WTC11 (cell line): ENCODE results near the gene AKR1D1. TPM values are rescaled to one million over a fixed set of nuclear protein-coding genes. Genes with fewer than 3 reads are reported as not detected.

ENCODE experiments used
- ATAC-seq: fragments of 200-7000 bp; cut with Tn5 transposase; 2 replicates; pipeline ENCODE4 v1.10.0; 2021; ENCODE audit warnings: mild to moderate bottlenecking, moderate library complexity
- CTCF ChIA-PET: fragments of 300-600 bp; sonication (Branson Sonifier 250); formaldehyde crosslinking; loops from one replicate; lab custom pipeline; 2021; ENCODE audit warnings: antibody characterized with exemption; lab: Charles Lee
- POLR2A ChIA-PET: fragments of 350-600 bp; sonication (Branson Sonifier 250); formaldehyde crosslinking; loops from one replicate; lab custom pipeline; 2021; ENCODE audit warnings: antibody characterized with exemption; lab: Charles Lee
- DNase-seq: peaks from one replicate; pipeline ENCODE4 v3.0.0; 2021; ENCODE audit warnings: low spot score
- H3K27ac Mint-ChIP-seq: 2 replicates; pipeline ENCODE4 v1.8.0; 2021; ENCODE audit warnings: mixed read lengths
- H3K27me3 Mint-ChIP-seq: 2 replicates; pipeline ENCODE4 v1.8.0; 2021; ENCODE audit warnings: low read depth, mild to moderate bottlenecking, moderate library complexity, mixed read lengths
- H3K36me3 Mint-ChIP-seq: 2 replicates; pipeline ENCODE4 v1.8.0; 2021; ENCODE audit warnings: mixed read lengths
- H3K4me1 Mint-ChIP-seq: 2 replicates; pipeline ENCODE4 v1.8.0; 2022; ENCODE audit warnings: mixed read lengths
- H3K4me3 Mint-ChIP-seq: 2 replicates; pipeline ENCODE4 v1.8.0; 2021; ENCODE audit warnings: mild to moderate bottlenecking, moderate library complexity, mixed read lengths
- H3K9me3 Mint-ChIP-seq: 2 replicates; pipeline ENCODE4 v1.8.0; 2021; ENCODE audit warnings: mixed read lengths
- ARID4B ChIP-seq: sonication (generic); formaldehyde crosslinking; IDR thresholded peaks from 2 replicates; pipeline ENCODE4 v1.8.0; 2023; ENCODE audit warnings: missing genetic modification reagents, mild to moderate bottlenecking, borderline replicate concordance
- ATF6 ChIP-seq: sonication (generic); formaldehyde crosslinking; IDR thresholded peaks from 2 replicates; pipeline ENCODE4 v1.8.1; 2023; ENCODE audit warnings: mild to moderate bottlenecking, missing genetic modification reagents
- CBFB ChIP-seq: sonication (generic); formaldehyde crosslinking; IDR thresholded peaks from 2 replicates; pipeline ENCODE4 v1.8.1; 2022; ENCODE audit warnings: mild to moderate bottlenecking, low read depth, missing genetic modification reagents
- CREM ChIP-seq: sonication (generic); formaldehyde crosslinking; IDR thresholded peaks from 2 replicates; pipeline ENCODE4 v1.8.1; 2022; ENCODE audit warnings: mild to moderate bottlenecking, missing genetic modification reagents, moderate library complexity
- EMX1 ChIP-seq: fragments of 250-450 bp; sonication (Bioruptor Pico); IDR thresholded peaks from 2 replicates; pipeline ENCODE4 v1.8.0; 2021; ENCODE audit warnings: mild to moderate bottlenecking
- ESRRA ChIP-seq: sonication (generic); formaldehyde crosslinking; IDR thresholded peaks from 2 replicates; pipeline ENCODE4 v1.8.1; 2022; ENCODE audit warnings: mild to moderate bottlenecking, missing genetic modification reagents, borderline replicate concordance
- ETV6 ChIP-seq: sonication (generic); formaldehyde crosslinking; IDR thresholded peaks from 2 replicates; pipeline ENCODE4 v1.8.1; 2022; ENCODE audit warnings: mild to moderate bottlenecking, missing genetic modification reagents
- FOXP4 ChIP-seq: sonication (generic); formaldehyde crosslinking; IDR thresholded peaks from 2 replicates; pipeline ENCODE4 v1.8.0; 2022; ENCODE audit warnings: mild to moderate bottlenecking, missing genetic modification reagents
- GRHL2 ChIP-seq: fragments of 250-450 bp; sonication (Bioruptor Pico); IDR thresholded peaks from 2 replicates; pipeline ENCODE4 v1.8.0; 2022; ENCODE audit warnings: mild to moderate bottlenecking, moderate library complexity; ENCODE audit not compliant: insufficient replicate concordance, severe bottlenecking
- JUN ChIP-seq: sonication (generic); formaldehyde crosslinking; IDR thresholded peaks from 2 replicates; pipeline ENCODE4 v1.8.0; 2023; ENCODE audit warnings: mild to moderate bottlenecking, missing genetic modification reagents
- MXD4 ChIP-seq: fragments of 250-450 bp; sonication (Bioruptor Pico); IDR thresholded peaks from 2 replicates; pipeline ENCODE4 v1.8.0; 2021; ENCODE audit warnings: mild to moderate bottlenecking, moderate library complexity, borderline replicate concordance
- NFATC4 ChIP-seq: fragments of 250-450 bp; sonication (Bioruptor Pico); IDR thresholded peaks from 2 replicates; pipeline ENCODE4 v1.9.0; 2021; ENCODE audit warnings: mild to moderate bottlenecking
- NR1H2 ChIP-seq: sonication (generic); formaldehyde crosslinking; IDR thresholded peaks from 2 replicates; pipeline ENCODE4 v1.9.0; 2021; ENCODE audit warnings: mild to moderate bottlenecking, moderate library complexity, missing genetic modification reagents
- NR2C2 ChIP-seq: sonication (generic); formaldehyde crosslinking; IDR thresholded peaks from 2 replicates; pipeline ENCODE4 v1.8.0; 2022; ENCODE audit warnings: mild to moderate bottlenecking, missing genetic modification reagents
- NR3C1 ChIP-seq: sonication (generic); formaldehyde crosslinking; conservative IDR thresholded peaks from 2 replicates; pipeline ENCODE4 v1.8.1; 2023; ENCODE audit warnings: low read depth, mild to moderate bottlenecking, missing genetic modification reagents
- SMAD3 ChIP-seq: sonication (generic); formaldehyde crosslinking; IDR thresholded peaks from 2 replicates; pipeline ENCODE4 v1.8.0; 2022; ENCODE audit warnings: missing genetic modification reagents, mild to moderate bottlenecking, borderline replicate concordance
- USF2 ChIP-seq: sonication (generic); formaldehyde crosslinking; IDR thresholded peaks from 2 replicates; pipeline ENCODE4 v1.8.1; 2023; ENCODE audit warnings: mild to moderate bottlenecking, missing genetic modification reagents, moderate library complexity
- ZBTB21 ChIP-seq: sonication (generic); formaldehyde crosslinking; IDR thresholded peaks from 2 replicates; pipeline ENCODE4 v1.8.1; 2023; ENCODE audit warnings: mild to moderate bottlenecking, missing genetic modification reagents, borderline replicate concordance
- ZNF121 ChIP-seq: sonication (generic); formaldehyde crosslinking; IDR thresholded peaks from 2 replicates; pipeline ENCODE4 v1.8.0; 2023; ENCODE audit warnings: missing genetic modification reagents
- ZNF138 ChIP-seq: sonication (generic); formaldehyde crosslinking; conservative IDR thresholded peaks from 2 replicates; pipeline ENCODE4 v1.8.1; 2022; ENCODE audit warnings: mild to moderate bottlenecking, moderate library complexity, missing genetic modification reagents
- ZNF396 ChIP-seq: fragments of 250-450 bp; sonication (Bioruptor Pico); IDR thresholded peaks from 2 replicates; pipeline ENCODE4 v1.8.0; 2021; ENCODE audit warnings: mild to moderate bottlenecking, moderate library complexity, borderline replicate concordance
- total RNA-seq: library from RNA; stranded (reverse); gene quantifications from 3 replicates; pipeline ENCODE4 v1.2.3, GENCODE V29; 2021

AKR1D1 gene
- total RNA-seq, 1 experiment from 2014 or later, result 0.24 TPM

GRCh38 chr7:138105221-138105620 is 29.0 kb downstream of the AKR1D1 start:
- peak overlapping the region; percentile 46 for H3K27ac Mint-ChIP-seq
- no peaks in the 10 kb centered on the region for H3K9me3 Mint-ChIP-seq
- H3K27me3 Mint-ChIP-seq, result no peaks in the 10 kb centered on the region
- POLR2A ChIA-PET, result interaction anchor here (0.7 kb wide), 1 partner anchor 123 kb away, joined by 3 read pairs; no protein-coding TSS in a partner anchor
- CTCF ChIA-PET, result interaction anchor here (1.0 kb wide), 1 partner anchor 8 kb away, joined by 4 read pairs; no protein-coding TSS in a partner anchor
- ATAC-seq (peak; percentile 96), DNase-seq (no peak)
- no peaks in the 10 kb centered on the region for H3K36me3 Mint-ChIP-seq
- peaks cover 14% of the 10 kb centered on the region for H3K4me1 Mint-ChIP-seq
- no peak overlapping the region for H3K4me3 Mint-ChIP-seq
- TF ChIP-seq CBFB (CRISPR knock-in tag), result no peak
- no peak for TF ChIP-seq ARID4B (CRISPR knock-in tag)
- TF ChIP-seq ESRRA (CRISPR knock-in tag), result no peak
- TF ChIP-seq USF2 (CRISPR knock-in tag), result no peak
- no peak for TF ChIP-seq EMX1 (CRISPR knock-in tag)
- no peak for TF ChIP-seq ETV6 (CRISPR knock-in tag)
- no peak for TF ChIP-seq GRHL2 (CRISPR knock-in tag)
- no peak for TF ChIP-seq ZBTB21 (CRISPR knock-in tag)
- TF ChIP-seq NR3C1, result no peak

GRCh38 chr7:138115047-138115446 is 38.8 kb downstream of the AKR1D1 start:
- no peak overlapping the region for H3K4me3 Mint-ChIP-seq
- TF ChIP-seq ZNF121 (CRISPR knock-in tag) (0 out of 2 replicates have a peak, but pooled peaks have one; percentile 7), FOXP4 (CRISPR knock-in tag) (no peak)
- H3K27ac Mint-ChIP-seq, result no peak overlapping the region
- H3K27me3 Mint-ChIP-seq, result no peaks in the 10 kb centered on the region
- H3K9me3 Mint-ChIP-seq, result peaks cover 4% of the 10 kb centered on the region; the same call in 1 of the 2 replicates
- ATAC-seq (no peak), DNase-seq (no peak)
- CTCF ChIA-PET, result no interaction called here
- POLR2A ChIA-PET, result interaction anchor here (0.5 kb wide), 1 partner anchor 18 kb away, joined by 4 read pairs; no protein-coding TSS in a partner anchor
- peaks cover 10% of the 10 kb centered on the region for H3K4me1 Mint-ChIP-seq
- no peaks in the 10 kb centered on the region for H3K36me3 Mint-ChIP-seq

- ChIA-PET POLR2A (no interaction called here), CTCF (no interaction called here)
- Mint-ChIP-seq H3K4me1 (peaks cover 6% of the 10 kb centered on the region), H3K9me3 (peaks cover 4% of the 10 kb centered on the region; the same call in 1 of the 2 replicates), H3K4me3 (no peak overlapping the region), H3K27me3 (no peaks in the 10 kb centered on the region), H3K36me3 (no peaks in the 10 kb centered on the region), H3K27ac (no peak overlapping the region)
- ATAC-seq, result no peak
- no peak for DNase-seq
- TF ChIP-seq MXD4 (CRISPR knock-in tag) (no peak), NFATC4 (CRISPR knock-in tag) (no peak), ATF6 (CRISPR knock-in tag) (no peak), ZNF396 (no peak), NR1H2 (CRISPR knock-in tag) (no peak), SMAD3 (no peak), CREM (CRISPR knock-in tag) (no peak), ZNF138 (CRISPR knock-in tag) (no peak), JUN (no peak), NR2C2 (CRISPR knock-in tag) (no peak)
These were observed 39.9 kb downstream of the AKR1D1 start for GRCh38 chr7:138116141-138116540.
